Measurements from ENCODE around the gene EXD2.

The EXD2 gene, protein sequence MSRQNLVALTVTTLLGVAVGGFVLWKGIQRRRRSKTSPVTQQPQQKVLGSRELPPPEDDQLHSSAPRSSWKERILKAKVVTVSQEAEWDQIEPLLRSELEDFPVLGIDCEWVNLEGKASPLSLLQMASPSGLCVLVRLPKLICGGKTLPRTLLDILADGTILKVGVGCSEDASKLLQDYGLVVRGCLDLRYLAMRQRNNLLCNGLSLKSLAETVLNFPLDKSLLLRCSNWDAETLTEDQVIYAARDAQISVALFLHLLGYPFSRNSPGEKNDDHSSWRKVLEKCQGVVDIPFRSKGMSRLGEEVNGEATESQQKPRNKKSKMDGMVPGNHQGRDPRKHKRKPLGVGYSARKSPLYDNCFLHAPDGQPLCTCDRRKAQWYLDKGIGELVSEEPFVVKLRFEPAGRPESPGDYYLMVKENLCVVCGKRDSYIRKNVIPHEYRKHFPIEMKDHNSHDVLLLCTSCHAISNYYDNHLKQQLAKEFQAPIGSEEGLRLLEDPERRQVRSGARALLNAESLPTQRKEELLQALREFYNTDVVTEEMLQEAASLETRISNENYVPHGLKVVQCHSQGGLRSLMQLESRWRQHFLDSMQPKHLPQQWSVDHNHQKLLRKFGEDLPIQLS

DNA sequence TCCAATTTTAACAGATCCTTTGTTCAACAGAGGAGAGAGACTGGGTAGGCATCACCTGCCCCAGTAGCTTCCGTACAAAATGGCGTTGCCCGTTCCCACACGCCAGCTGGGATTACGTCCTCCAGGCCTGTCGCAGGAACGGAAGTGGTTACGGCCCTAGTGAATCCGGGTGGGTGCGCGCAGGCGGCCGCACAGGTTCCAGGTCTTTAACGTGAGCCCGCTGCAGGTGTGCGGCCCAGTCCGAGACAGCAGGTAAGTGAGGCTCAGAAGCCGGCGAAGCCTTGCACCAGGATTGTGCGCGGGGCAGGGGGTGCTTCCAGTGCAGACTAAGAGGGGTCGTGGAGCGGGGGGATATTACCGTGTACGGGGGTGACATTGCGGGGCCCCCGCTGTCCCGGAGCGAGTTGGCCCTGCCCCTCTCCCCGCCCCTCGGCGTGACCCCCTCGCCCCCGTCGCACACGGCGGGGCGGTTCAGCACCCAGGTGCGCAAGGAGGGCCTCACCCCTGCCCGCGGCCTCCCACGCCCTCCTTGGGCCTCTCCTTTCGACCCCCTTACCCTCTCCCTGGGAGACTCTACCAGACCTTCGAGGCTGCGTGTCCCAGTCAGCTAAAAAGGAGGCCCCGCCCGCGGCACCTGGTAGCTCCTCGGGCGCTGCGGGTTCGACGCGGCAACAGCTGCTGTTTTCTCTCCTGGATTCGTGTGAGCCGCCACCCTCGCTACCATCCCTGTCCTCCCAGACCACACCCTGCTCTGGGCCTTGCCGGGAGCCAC, at the start of gene EXD2:
EXD2 (plus strand) TSS at position 159 of the 772 bp plus-strand sequence. CDS start 17,973 bp downstream, outside the sequence.
- TF ChIP-seq, protein P1, sequence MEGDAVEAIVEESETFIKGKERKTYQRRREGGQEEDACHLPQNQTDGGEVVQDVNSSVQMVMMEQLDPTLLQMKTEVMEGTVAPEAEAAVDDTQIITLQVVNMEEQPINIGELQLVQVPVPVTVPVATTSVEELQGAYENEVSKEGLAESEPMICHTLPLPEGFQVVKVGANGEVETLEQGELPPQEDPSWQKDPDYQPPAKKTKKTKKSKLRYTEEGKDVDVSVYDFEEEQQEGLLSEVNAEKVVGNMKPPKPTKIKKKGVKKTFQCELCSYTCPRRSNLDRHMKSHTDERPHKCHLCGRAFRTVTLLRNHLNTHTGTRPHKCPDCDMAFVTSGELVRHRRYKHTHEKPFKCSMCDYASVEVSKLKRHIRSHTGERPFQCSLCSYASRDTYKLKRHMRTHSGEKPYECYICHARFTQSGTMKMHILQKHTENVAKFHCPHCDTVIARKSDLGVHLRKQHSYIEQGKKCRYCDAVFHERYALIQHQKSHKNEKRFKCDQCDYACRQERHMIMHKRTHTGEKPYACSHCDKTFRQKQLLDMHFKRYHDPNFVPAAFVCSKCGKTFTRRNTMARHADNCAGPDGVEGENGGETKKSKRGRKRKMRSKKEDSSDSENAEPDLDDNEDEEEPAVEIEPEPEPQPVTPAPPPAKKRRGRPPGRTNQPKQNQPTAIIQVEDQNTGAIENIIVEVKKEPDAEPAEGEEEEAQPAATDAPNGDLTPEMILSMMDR (IDR thresholded peaks at IDR 0.05; ENCODE audit: insufficient read depth, missing control alignments): no peak

DNA sequence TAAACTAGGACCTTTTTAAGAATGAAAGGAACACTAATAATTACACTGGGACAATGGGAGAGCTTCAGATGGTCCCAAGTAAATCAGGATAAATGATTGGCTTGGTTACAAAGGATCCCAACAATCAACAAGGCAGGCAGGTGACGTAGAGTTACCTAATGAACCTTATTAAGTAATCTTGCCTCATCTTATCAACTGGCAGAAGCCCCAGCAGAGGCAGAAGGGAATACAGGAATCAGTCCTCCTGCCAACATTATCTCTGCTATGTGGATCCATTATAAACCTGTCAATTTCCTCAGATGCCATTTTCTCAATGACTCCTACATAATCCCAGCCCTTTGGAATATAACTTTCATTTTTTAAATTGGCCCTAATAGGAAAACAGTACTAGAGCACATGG, 49.7 kb upstream of the EXD2 start:
- FAIRE-seq (no peak), DNase-seq (ENCODE audit: insufficient read length, low spot score) (no peak)
- TF ChIP-seq, protein P1 (IDR thresholded peaks at IDR 0.05; ENCODE audit: insufficient read depth, missing control alignments): no peak

More for the DNA sequence above, at the start of gene EXD2:
- FAIRE-seq: no peak
- DNase-seq (ENCODE audit: insufficient read length, low spot score): peak; percentile 71

DNA sequence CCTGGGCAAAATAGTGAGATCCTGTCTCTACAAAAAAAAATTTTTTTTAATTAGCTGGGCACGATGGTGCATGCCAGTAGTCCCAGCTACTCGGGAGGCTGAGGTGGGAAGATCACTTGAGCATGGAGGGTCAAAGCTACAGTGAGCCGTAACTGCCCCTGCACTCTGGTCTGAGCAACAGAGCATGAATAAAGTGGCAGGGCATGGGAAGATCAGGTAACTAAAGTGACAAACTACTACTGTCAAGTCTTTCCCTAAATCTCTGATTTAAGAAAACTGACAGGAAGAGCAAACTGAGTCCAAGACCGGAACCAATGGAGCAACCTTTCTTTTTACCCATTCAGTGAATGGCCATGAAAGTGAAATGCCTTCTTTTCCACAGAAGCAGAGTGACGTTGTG, 49.2 kb upstream of the EXD2 start:
- TF ChIP-seq, protein P1 (IDR thresholded peaks at IDR 0.05; ENCODE audit: insufficient read depth, missing control alignments): no peak
- DNase-seq (ENCODE audit: insufficient read length, low spot score): no peak
- FAIRE-seq: no peak

DNA sequence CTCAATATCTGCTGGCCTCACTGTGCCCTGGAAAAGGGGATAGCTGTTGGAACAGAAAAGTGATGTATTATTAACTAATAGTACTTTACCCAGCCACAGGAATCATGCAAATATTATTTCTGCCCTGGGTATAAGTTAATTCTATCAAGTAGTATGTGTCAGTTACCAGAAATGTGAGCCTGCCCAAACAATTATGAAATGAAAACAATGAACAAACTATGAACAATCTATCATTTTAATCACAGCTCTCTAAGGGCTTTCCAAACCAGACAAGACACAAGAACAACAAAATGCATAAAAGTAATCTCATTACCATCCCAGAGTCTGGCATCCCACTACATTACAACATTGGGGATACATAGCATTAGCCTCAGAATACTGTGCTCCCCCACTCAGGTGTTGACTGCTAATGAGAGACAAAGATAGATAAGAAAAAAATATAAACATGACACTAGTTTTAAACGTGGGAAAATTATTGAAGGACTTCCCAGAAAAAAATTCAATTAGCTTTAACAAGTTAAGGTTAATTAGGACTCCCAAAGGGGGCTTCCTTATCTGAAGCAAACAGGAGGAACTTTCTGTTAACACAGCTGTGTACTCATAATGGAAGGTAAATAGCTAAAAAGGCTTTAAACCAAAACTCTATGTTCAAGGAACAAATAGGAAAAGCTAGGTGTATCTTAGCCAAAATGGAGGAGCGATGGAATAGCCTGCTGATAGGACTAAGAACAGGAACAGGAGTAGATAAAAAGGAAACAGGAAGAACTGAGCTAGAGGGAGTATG, 41.6 kb upstream of the EXD2 start:
- DNase-seq (ENCODE audit: insufficient read length, low spot score) (no peak), FAIRE-seq (no peak)
- TF ChIP-seq, protein P1 (IDR thresholded peaks at IDR 0.05; ENCODE audit: insufficient read depth, missing control alignments): no peak

DNA sequence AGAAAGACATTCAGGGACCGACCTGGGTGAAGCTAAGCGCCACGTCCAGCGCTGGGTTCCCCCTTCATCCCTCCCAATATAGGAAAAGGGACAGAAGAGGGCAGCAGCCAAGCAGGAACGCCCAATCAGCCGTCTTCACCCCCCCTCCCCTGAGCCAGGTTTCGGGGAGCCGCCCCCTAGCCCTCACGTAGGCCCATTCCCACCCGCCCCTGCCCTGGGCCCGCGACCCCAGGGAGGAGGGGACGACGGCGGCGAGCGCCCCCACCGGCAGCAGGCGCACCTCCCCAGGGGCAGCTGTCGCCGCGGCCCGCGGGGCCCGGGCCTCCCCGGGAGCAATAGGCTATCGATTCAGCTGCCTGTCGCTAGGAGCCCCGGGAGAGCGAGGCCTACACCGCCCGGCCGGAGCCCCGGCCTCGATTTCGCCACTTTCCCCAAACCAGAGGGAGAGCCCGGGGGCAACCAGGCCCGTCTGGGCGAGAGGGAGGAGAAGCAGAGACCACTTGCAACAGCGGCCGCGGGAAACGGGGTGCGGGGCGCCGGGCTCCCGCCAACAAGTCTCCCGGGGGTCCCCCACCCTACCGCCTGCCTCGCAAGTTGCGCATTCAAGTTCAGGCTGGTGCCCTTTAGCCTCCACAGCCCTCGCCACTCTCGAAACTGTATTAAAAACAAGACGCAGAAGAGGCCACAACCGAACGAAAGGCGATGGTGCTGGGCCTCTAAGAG, 39.7 kb upstream of the EXD2 start:
- DNase-seq (ENCODE audit: insufficient read length, low spot score): peak; percentile 35
- TF ChIP-seq, protein P1 (IDR thresholded peaks at IDR 0.05; ENCODE audit: insufficient read depth, missing control alignments): peak; percentile 36
- FAIRE-seq: no peak
